Suppressor macrophage (primary cell): ENCODE data around the gene SMAD7.

Experiments used
- DNase-seq, 4 experiments: peaks; one replicate each; pipeline ENCODE4 v3.0.0-alpha.2; 2020 to 2022
- total RNA-seq, 17 experiments: gene quantifications; one replicate each; lab custom pipeline; 2026; ENCODE audit warnings: mixed read lengths in 6 of 17, inconsistent platforms in 3 of 17; lab: John Stamatoyannopoulos, UW

Gene SMAD7, protein sequence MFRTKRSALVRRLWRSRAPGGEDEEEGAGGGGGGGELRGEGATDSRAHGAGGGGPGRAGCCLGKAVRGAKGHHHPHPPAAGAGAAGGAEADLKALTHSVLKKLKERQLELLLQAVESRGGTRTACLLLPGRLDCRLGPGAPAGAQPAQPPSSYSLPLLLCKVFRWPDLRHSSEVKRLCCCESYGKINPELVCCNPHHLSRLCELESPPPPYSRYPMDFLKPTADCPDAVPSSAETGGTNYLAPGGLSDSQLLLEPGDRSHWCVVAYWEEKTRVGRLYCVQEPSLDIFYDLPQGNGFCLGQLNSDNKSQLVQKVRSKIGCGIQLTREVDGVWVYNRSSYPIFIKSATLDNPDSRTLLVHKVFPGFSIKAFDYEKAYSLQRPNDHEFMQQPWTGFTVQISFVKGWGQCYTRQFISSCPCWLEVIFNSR
- 12.0 to 103 (median 37.8) reads per million in 17 experiments for total RNA-seq

DNA sequence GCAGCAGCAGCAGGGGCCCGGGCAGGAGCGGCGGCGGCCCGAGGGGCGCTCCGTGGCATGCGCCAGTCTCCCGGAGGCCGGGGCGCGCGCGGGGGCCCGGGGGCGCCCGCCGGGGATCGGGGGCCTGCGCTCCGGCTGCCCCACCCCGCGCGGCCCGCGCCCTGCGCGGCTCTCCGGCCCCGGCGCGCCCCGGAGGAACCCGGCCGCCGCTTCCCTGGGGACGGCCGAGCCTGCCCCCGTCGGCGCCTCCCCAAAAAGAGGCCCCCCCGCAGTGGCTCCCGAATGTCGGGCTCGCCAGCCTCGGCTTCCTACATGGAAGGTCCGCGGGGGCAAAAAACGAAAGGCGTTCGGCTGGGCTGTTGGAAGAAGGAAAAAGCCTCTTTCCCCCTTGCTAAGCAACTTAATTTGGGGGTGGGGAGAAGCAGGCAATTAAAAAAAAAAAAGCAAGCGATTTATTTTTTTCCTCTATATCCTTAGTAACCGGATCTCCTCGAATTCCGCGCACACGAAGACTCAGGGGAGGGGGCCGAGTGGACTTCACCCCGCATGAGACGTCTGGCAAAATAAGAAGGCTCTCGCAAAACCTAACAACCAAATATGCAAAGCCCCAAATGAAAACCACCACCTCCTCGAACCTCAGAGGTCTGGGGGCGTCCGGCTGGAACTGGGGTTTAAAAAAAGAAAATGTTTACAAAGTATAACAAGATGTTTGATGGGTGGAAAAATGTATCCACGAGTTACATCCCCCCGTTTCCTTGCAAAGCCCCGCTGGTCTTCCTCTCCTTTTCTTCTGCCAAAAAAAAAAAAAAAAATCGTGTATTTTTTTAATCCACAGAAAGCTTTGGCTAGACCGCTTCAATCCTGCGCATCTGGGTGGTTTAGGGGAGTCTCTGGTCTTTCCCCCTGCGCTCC is at the start of gene SMAD7:
TSS of gene SMAD7 (minus strand) at position 430 of the 912 bp plus-strand sequence. CDS start 541 bp downstream, outside the sequence.
- peak in 2 of 4 experiments; percentile 58 to 66 for DNase-seq

DNA sequence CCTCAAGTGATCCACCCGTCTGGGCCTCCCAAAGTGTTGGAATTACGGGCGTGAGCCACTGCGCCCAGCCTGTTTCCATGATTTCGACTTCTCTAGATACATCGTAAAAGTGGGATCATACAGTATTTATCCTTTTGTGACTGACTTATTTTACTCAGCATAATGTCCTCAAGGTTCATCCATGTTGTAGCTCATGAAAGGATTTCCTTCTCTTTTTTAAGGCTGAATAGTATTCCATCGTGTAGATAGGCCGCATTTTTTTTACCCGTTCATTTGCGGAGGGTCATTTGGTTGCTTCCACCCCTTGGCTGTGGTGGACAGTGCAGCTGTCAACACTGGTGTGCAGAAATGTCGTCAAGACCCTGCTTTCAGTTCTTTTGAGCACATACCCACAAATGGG is 48.8 kb upstream of the SMAD7 start:
- DNase-seq, result no peak

DNA sequence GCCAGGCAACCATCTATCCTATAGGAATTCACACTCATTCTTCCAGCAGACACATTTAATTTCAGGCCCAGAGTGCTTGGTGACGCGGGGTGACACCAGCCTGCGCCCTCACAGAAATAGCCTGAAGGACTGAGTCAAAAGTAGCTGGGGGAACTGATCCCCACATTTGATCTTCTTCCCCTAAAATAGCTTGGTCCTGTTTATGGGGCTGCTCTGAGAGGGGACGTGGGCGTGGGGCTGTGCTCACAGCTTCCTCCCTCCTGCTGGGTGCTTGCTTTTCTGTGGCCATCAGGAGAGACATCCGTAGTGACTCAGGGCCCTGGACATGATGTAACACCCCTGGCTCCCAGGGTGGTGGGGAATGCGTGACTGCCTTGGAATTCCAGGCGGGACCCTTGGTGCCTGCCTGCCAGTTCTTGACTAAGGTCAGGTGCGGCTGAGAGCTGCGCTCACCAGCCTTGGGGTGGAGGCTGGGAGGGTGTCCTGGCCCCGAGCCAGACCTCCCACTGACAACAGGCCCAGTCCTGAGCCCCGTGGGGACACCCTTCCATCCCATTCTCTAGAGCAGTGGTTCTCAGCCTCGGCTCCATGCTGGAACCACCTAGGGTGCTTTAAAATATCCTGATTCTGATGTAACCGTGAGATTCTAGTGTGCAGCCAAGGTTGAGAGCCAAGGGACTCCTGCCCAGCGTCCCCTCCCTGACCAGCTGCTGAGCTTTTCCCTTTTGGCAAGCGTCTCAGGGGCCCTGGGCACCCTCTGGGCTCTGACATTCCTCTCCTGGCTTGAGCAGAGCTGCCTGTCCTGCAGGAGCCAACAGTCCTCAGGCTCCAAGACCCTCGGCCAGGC is 47.4 kb upstream of the SMAD7 start:
- DNase-seq, result peak; percentile 93 to 97 (median 96)

DNA sequence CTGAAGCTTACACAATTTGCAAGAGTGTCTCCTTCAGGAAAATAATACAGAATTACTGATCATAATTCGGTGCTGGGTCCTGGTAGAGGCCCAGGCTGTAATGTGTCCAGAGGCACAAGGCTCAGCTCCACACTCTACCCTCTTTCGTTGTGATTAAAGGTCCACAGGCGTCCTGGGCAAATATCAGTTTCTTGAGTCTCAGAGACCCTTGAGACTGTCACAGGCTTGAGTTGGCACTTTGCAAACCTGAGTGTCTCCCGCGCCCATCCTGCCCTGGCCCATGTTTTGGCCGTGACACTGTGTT is 46.9 kb upstream of the SMAD7 start:
- no peak for DNase-seq

DNA sequence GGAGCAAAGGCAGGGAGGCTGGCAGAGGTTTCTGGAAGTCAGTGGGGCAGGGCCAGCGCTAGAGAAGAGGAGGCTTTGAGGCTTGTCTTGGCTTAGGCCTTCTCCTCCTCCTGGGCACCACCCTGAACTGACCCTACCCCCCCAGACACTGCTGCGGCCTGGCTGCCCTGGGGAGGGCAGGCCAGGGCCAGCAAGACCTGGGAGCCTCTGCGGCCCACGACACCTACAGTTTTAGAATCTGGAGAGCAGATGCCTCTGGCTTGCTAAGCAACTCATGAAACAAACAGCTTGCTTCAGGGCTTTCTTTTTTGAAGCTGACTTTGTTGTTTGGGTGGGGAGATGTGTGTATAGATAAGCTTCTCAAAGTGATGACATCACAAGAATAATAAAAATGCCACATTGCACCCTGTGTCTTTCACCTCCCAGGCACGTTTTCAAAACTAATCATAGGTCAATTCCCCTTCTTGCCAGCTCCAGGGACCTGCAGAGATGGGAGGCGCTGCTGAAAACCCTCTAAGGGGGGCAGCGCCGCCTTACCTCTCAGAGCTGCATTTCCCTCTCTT is 46.2 kb upstream of the SMAD7 start:
- DNase-seq, result peak in 2 of 4 experiments; percentile 29 to 38

DNA sequence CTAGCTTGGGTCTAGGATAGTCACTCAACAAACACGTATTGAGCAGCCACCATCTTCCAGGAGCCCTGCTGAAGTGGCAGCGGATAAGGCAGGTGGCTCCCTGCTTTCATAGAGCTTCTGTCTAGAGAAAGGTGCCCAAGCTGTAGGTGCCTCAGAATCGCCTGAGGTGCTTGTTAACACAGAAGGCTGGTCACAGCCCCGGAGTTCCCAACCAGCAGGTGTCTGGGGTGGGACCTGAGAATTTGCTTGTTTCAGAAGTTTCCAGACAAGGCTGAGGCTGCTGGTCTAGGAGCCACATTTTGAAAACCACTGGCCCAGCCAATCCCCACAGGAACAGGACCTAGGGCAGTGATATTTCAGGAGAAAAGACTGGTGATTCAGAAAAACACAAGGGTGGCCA is 45.3 kb upstream of the SMAD7 start:
- DNase-seq, result no peak

DNA sequence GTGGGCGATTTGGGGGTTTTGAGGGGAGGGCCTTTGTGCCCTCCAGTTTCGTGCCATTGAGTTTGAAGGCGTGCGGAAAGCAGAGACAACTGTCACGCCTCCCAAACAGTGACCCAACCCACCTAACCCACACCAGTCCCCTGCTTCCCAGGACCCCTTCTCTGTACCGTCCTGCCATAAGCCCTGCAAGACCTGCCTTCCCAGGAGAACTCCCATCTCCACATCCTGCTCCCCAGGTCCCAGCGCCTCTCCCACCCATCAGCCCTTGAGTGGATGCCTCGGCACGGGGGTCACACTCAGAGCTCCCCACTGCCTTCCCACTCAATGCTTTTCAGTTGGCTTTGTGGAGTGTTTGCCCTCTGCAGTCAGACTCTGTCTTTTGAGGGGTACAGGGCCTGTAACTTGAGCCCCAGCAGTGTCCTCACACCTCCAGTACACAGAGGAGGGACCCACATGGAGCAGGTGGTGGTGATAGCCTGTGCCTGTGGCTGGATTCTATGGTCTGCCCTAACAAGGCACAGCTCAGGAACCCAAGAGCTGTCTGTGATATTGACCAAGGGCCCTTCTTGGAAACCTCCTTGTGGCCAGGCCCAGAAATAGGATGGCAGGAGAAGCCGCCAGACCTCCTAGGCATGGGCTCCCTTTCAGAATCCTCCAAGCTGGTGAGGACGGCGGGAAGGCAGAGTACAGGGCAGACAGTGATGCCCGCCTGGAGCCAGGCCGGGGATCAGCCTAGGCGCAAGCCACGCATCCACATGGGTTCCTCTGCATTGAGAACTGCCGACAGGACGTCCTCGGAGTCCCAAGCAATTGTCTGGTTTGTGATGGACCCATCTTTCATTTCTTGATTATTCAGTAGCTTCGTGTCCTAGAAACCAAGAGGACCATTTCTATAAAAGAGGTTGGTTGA is 44.4 kb upstream of the SMAD7 start:
- no peak for DNase-seq

DNA sequence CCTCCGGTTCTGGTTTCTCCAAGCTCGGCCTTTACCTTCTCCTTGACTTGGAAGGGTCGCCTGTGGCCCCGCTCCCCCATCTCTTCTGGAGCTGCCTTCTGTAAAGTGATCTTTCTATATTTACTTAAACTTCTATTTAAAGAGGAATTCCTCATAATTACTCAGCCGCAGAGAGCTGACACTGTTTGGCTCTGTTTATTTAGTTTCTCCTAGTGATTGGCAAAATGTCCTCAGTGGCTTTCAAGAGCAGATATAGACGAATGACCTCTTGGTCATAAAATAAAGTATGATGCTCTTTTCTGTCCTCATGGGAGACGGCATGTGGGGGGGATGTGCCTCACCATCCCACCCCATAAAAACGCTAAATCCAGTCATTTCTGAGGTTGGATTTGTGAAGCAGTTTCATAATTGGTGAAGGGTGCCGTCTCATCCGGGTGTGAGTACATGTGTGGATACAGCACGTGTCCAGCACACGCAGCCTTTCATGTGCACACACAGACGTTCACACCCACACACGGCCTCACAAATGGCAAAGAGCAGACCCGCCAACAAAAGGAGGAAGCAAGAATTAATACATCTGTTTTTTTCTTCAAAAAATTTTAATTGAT is 43.4 kb upstream of the SMAD7 start:
- peak; percentile 69 to 85 (median 80) for DNase-seq

DNA sequence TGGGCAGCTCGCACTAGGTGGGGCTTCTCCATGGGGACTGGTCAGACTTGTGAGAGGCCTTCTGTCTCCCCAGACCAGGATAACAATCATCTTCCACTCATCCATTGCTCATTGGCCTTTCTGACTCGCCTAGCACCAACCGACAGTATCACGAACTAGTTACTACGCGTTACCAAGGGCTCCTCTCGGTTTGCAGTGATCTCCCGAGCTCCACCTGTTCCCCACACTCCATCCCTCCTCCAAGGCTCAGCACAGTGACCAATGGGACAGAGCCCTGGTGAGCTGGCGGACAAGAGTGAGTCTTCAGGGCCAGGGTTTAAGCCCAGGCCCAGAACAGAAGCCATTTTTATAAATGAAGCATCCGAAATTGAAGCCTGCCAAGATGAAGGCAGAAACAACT is 42.8 kb upstream of the SMAD7 start:
- no peak for DNase-seq

DNA sequence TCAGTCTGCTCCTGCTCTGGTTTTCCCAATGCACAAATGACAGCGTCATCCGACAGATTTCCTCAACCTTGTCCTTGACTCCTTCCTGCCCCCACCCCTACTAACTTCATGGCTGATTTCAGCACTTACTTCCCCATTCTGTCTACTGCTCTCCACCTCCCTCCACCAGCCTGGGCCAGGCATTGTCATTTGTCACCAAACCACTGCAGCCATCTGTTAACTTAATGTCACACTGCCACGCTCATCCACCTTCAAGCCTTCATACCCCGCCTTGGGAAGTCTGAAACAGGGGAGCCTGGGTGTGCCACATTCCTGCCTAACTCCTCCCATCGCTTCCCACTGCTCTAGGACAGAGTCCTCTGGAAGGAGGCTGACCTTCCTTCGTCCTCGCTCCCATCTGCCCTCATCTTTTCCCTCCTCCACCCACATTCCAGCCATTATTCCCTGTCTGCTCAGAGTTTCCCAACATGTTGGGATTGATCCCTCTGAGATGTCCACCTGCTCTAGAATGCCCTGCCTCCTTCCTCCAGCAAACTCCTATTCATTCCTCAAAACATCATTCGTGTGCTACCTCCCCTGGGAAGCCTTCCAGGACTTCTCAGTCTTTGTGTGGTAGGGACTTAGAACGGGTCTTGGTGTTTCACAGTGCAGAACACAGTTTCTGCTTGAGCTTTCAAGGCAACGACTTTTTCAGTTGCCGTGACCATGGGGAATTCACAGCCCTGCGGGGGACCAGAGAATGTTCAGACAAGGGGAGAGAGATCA is 42.2 kb upstream of the SMAD7 start:
- DNase-seq, result peak; percentile 78 to 92 (median 88)

DNA sequence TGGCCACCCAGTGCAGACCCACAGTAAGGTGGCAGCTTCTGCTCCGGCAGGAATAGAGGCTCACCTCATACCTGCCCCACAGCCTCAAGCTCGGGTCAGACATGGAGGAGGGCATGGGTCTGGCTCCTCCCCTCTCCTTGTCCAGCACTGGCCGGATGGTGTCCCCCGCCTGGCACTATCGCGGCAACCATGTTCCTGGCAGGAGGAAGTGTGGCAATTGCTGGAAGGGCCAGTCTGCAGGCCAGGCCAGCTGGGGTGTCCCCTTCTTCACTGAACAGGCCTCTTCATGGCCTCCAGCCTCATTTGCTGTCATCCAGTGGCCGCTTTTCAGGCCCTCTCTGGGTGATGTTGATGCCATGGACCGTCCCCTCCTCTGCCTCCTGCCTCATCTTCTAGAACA is 41.4 kb upstream of the SMAD7 start:
- DNase-seq, result peak in 3 of 4 experiments; percentile 42 to 62 (median 55)

DNA sequence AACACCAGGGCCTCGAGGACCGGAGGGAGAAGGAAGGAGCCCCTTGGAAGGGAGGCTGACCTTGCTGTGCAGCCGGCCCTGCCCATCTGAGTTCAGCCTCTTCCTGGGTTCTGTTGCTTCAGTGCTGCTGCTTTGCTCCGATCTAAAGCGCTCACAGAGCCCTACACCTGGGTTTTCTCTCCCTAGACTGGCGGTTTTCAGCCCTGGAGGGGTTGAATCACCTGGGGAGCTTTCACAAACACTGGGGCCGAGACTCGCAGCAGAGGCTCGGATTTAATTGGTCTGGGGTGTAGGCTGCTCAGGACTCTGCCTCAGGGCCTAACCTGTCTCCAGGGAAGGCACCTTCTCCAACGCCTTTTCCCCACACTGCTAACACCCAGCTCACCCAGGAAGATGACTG is 40.9 kb upstream of the SMAD7 start:
- no peak for DNase-seq

DNA sequence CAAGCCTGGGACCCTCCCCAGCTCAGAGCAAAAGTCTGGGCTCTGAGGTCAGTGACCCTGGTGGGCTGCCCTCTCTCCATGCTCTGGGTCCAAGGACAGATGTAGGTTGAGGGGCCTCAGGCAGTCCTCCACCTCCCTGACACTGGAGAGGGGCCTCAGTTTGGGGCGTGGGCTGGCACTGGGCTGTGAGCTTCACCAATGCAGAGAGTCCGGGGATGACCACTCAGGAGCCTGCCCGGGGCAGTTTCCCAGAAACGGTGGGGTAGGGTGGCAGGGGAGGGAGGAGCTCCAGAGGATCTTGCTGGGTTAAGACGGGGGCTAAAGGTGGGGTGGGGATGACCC is 40.5 kb upstream of the SMAD7 start:
- no peak for DNase-seq

DNA sequence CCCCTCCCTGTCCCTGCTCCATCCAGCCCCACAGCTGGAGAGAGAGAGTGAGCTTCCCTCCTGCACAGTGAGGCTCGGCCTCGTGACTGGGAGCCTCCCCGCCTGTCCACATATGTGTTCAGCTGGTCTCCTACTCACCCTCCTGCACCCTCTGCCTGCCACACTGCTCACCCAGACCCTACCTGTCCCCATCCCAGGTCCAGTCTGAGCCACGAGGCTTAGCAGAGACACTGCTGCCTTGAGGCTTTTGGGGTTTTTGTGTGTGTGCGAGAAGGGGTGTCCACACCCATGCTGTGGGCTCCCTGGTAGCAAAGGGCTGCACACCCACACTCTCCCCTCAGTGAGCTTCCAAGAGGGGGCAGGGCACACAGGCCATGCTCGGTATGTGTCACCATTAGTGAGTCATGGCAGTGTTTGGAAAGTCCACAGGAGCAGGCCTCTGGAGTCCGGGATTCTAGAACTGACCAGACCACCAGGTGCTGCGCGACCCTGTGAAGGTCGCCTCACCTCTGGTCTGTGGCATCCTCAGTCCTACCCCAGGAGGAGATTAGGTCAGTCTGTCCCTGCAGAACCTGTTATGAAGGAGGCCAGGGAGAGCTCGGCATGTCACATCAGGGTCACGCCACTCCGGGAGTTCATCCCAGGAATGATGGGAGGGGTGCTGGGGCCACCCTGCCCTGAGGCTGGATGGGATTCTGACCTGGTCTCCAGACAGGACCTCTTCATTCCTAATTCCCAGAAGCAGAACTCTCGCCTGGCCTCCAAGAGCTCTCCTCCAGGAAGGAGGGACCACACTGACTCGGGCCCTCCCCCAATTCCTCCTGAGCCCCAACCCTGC is 39.9 kb upstream of the SMAD7 start:
- peak; percentile 34 to 73 (median 68) for DNase-seq

DNA sequence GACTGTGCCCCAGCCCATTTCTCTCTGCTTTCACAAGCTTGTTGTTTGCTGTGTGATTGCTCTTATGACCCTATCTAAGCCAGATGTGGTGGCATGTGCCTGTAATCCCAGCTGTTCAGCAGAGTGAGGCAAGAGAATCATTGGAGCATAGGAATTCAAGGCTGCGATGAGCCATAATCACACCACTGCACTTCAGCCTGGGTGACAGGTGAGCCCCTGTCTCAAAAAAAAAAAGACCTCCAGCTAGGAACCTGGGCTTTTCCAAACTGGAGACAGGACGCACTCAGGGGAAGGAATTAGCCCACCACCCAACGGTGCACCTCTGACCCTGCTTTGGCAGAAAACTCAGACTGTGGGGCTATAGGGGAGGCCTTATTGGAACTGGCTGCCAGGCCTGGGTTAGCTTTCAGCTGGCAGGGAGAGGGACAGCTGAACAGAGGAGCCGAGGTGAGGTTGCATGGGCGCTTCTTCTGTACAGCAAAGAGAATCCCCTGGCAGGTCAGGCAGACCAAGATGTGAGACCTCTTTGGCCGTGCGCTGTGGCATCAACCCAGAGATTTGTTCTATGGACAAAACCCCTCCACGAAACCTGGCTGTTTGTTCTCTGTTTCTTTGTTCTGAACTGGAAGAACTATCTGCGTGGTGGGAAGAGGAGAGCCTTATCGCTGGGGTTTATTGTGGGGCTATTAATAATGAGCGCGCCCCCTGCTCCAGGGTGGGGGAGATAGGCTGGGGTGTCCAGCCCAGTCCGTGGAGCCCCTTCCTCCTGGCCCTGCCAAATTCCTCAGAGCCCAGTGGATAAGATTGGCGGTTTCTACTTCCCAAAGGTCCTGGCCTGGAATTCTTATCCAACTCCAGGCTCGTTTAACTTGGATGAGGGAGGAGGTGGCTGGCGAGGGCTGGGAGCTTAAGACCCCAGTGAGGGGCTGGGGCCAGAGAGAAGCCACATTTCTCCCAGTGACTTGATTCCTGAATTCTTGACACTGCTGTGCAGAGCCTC is 38.8 kb upstream of the SMAD7 start:
- no peak for DNase-seq

DNA sequence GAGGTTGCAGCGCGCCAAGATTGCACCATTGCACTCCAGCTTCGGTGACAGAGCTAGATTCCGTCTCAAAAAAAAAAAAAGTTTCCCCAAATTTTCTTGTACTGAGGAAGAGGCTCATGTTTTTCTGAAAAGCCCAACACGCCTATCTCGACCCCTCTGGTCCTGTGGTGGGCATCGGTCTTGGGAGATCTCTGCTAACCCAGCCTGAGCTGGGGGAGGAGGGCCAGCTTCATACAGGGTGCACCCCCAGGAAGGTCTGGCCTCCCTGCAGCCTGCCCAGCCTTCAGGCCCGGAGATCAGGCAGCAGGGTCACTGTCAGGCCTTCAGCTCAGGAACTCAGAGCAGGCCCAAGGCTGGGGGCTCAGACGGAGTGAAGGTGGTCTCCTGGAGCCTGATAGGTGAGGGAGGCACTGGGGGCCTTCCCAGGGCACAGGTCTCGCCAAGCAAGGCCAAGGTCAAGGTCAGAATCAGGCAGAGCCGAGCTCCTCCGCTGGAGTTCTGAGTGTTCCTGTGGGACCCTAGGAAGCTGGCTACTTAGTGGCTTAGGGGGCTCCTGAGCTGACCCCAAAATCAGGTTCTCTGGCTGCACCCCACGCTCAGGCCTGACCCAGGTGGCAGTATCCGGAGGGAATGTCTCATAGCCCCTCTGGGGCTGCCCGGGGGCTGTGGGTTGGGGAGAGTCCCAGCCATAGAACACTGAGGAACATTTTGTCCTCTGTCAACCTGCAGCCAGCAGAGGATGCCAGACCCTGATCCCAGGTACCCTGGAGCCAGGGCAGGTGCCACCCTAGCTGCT is 37.9 kb upstream of the SMAD7 start:
- DNase-seq, result no peak

DNA sequence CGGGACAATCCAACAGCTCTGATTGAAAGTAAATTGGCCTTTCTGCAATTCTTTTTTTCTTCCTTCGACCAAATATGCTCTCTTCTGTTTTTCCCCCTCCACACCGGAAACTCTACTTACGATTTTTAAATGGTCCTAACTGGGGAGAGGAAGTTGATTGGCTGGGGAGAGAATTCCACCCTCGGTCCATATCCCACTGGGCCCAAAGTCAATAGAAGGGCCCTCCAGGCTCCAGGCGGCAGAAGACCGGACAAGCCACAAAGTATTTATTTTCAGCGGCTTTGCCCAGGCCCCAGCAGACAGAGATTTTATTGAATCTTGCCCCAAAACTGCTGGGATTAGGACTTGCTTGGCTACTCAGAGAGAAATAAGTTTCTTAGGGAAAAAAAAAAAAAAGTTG is 37.1 kb upstream of the SMAD7 start:
- DNase-seq, result no peak
